Endothelial cell of umbilical vein (primary cell): ENCODE measurements around the gene PRKCB. TPM values are rescaled to one million over a fixed set of nuclear protein-coding genes. Genes with fewer than 3 reads are reported as not detected.

Source experiments
- BruUV-seq: library from RNA; stranded (reverse); fragments of 400-500 nt; replicated peaks from 2 replicates; lab custom pipeline; 2021; lab: Mats Ljungman, UMichigan
- CTCF ChIA-PET: fragments of 300-600, 350-600 bp; sonication (Branson Sonifier 250); formaldehyde crosslinking; loops from one replicate; lab custom pipeline; 2021; ENCODE audit warnings: antibody characterized with exemption, inconsistent platforms; lab: Charles Lee
- POLR2A ChIA-PET: fragments of 300-600, 350-600 bp; sonication (Branson Sonifier 250); formaldehyde crosslinking; loops from one replicate; lab custom pipeline; 2021; ENCODE audit warnings: antibody characterized with exemption, inconsistent platforms; lab: Charles Lee
- DNase-seq: peaks from one replicate; pipeline ENCODE4 v3.0.0-alpha.2; 2011; ENCODE audit warnings: low read depth, low spot score
- FAIRE-seq: peaks from 2 replicates; lab custom pipeline; 2011; peaks lifted over from hg19 to GRCh38; lab: Jason Lieb, UNC
- H2AFZ ChIP-seq: 2 replicates; pipeline ENCODE4 v1.6.0; 2012; ENCODE audit warnings: low read depth, low read length, control low read depth, inconsistent platforms
- H3K27ac ChIP-seq: 2 replicates; pipeline ENCODE4 v1.5.1; 2011; ENCODE audit warnings: low read depth, mild to moderate bottlenecking, control low read depth, low read length, moderate library complexity; ENCODE audit not compliant: insufficient read depth
- H3K27me3 ChIP-seq, 2 experiments: 2 replicates each; pipeline versions ENCODE4 v1.6.0 to v1.6.1; 2011; ENCODE audit warnings: low read length in 2 of 2, mixed read lengths in 1 of 2; ENCODE audit not compliant: control insufficient read depth in 2 of 2, insufficient read depth in 2 of 2
- H3K36me3 ChIP-seq, 2 experiments: 2 replicates in 1 of 2; 3 replicates in 1 of 2; pipeline ENCODE4 v1.5.1; 2011; ENCODE audit warnings: low read length in 2 of 2, mild to moderate bottlenecking in 1 of 2, moderate library complexity in 1 of 2; ENCODE audit not compliant: control insufficient read depth in 2 of 2, insufficient read depth in 2 of 2; ENCODE audit errors: extremely low read depth in 1 of 2
- H3K4me1 ChIP-seq: 3 replicates; pipeline ENCODE4 v1.5.1; 2011; ENCODE audit warnings: mild to moderate bottlenecking, low read length; ENCODE audit not compliant: control insufficient read depth, insufficient read depth; ENCODE audit errors: extremely low read depth
- H3K4me2 ChIP-seq: 2 replicates; pipeline ENCODE4 v1.6.1; 2011; ENCODE audit warnings: low read length, control low read depth, mixed read lengths; ENCODE audit not compliant: insufficient read depth
- H3K4me3 ChIP-seq, 3 experiments: fragments of 200-600 bp in 1 of 3; sonication (generic), shearing (Covaris generic) in 1 of 3; replicated peaks in 1 of 3; 2 replicates each; pipeline ENCODE4 v1.5.1; 2011 to 2016; ENCODE audit warnings: control low read depth in 3 of 3, low read length in 3 of 3, mild to moderate bottlenecking in 2 of 3, inconsistent platforms in 1 of 3, low read depth in 1 of 3, moderate library complexity in 1 of 3; ENCODE audit not compliant: insufficient read depth in 1 of 3
- H3K79me2 ChIP-seq: 2 replicates; pipeline ENCODE4 v1.6.0; 2012; ENCODE audit warnings: low read length, inconsistent platforms; ENCODE audit not compliant: control insufficient read depth, insufficient read depth
- H3K9ac ChIP-seq: replicated peaks from 2 replicates; pipeline ENCODE3; 2011; ENCODE audit warnings: low read length, control low read depth; ENCODE audit not compliant: insufficient read depth; ENCODE audit errors: extremely low read depth
- H3K9me1 ChIP-seq: replicated peaks from 3 replicates; pipeline ENCODE4 v1.6.0; 2011; ENCODE audit warnings: mild to moderate bottlenecking, low read length; ENCODE audit not compliant: control insufficient read depth, insufficient read depth; ENCODE audit errors: extremely low read depth
- H3K9me3 ChIP-seq: replicated peaks from 2 replicates; pipeline ENCODE4 v1.5.1; 2012; ENCODE audit warnings: low read length, inconsistent platforms; ENCODE audit not compliant: control insufficient read depth, insufficient read depth
- H4K20me1 ChIP-seq: replicated peaks from 2 replicates; pipeline ENCODE3; 2011; ENCODE audit warnings: mild to moderate bottlenecking, low read length; ENCODE audit not compliant: control insufficient read depth, insufficient read depth; ENCODE audit errors: extremely low read depth
- EZH2 ChIP-seq: IDR thresholded peaks from 2 replicates; pipeline ENCODE4 v1.6.1; 2012; ENCODE audit warnings: borderline replicate concordance, low read depth, mild to moderate bottlenecking, moderate library complexity, low read length, inconsistent platforms; ENCODE audit not compliant: severe bottlenecking
- FOS ChIP-seq: IDR thresholded peaks from 2 replicates; pipeline ENCODE4 v1.6.1; 2011; ENCODE audit warnings: mild to moderate bottlenecking, low read length, moderate library complexity, borderline replicate concordance; ENCODE audit not compliant: insufficient read depth
- GATA2 ChIP-seq: IDR thresholded peaks from 2 replicates; pipeline ENCODE4 v1.7.0; 2011; ENCODE audit warnings: low read depth, mild to moderate bottlenecking, moderate library complexity, mixed read lengths, low read length; ENCODE audit not compliant: insufficient read length, insufficient read depth
- JUN ChIP-seq: IDR thresholded peaks from 2 replicates; pipeline ENCODE4 v1.6.1; 2011; ENCODE audit warnings: borderline replicate concordance, low read depth; ENCODE audit not compliant: insufficient read length, insufficient read depth
- MYC ChIP-seq: IDR thresholded peaks from one replicate; pipeline ENCODE4 v1.6.1; 2011; ENCODE audit warnings: mild to moderate bottlenecking, low read depth, low read length
- POLR2A ChIP-seq: IDR thresholded peaks from 2 replicates; pipeline ENCODE4 v1.6.1; 2012; ENCODE audit warnings: low read depth, mild to moderate bottlenecking, control low read depth, low read length
- POLR2AphosphoS5 ChIP-seq: IDR thresholded peaks from 2 replicates; pipeline ENCODE4 v1.6.1; 2012; ENCODE audit warnings: low read depth, mild to moderate bottlenecking, control low read depth, low read length, moderate library complexity; ENCODE audit not compliant: insufficient read depth
- dilution Hi-C: fragments of 300-500 bp; cut with MboI; formaldehyde crosslinking; loops from one replicate; pipeline ENCODE4 v1.15.0; 2019; ENCODE audit warnings: low sequenced_read_pairs; ENCODE audit not compliant: extremely low pct_ligation_motif_present
- intact Hi-C: fragments of 100-400 bp; cut with micrococcal nuclease; formaldehyde crosslinking; loops from one replicate; pipeline ENCODE4 v1.10.0; 2022
- polyA plus RNA-seq, 4 experiments: library from polyadenylated mRNA; depleted of rRNA in 3 of 4; stranded (reverse) in 3 of 4; unstranded in 1 of 4; fragments of >200 nt; gene quantifications; 2 replicates each; pipeline versions ENCODE4 v1.2.1 to v1.2.3, GENCODE V29; 2011 to 2012; ENCODE audit warnings: missing spikeins in 1 of 4
- total RNA-seq: library from RNA; stranded (reverse); gene quantifications from 2 replicates; pipeline ENCODE4 v1.2.3, GENCODE V29; 2021
- TF ChIP-seq, protein P1 (sequence below), 2 donors: IDR thresholded peaks; 1 replicate in 1 of 2; 2 replicates in 1 of 2; pipeline ENCODE4 v1.5.1; 2011; ENCODE audit warnings: low read length in 2 of 2, mild to moderate bottlenecking in 2 of 2, moderate library complexity in 2 of 2, control low read depth in 1 of 2, inconsistent platforms in 1 of 2, low read depth in 1 of 2; ENCODE audit not compliant: insufficient read depth in 1 of 2; ENCODE audit errors: extremely low read depth in 1 of 2
- TF ChIP-seq, protein P2 (sequence below): IDR thresholded peaks from 2 replicates; pipeline ENCODE4 v1.6.1; 2011; ENCODE audit not compliant: insufficient read depth, insufficient read length

PRKCB gene
- total and polyA plus RNA-seq, 2 donors (not counting 3 experiments of a cell fraction or from before 2014, with no cell fraction given), result 0.01 TPM; not detected in 1

DNA sequence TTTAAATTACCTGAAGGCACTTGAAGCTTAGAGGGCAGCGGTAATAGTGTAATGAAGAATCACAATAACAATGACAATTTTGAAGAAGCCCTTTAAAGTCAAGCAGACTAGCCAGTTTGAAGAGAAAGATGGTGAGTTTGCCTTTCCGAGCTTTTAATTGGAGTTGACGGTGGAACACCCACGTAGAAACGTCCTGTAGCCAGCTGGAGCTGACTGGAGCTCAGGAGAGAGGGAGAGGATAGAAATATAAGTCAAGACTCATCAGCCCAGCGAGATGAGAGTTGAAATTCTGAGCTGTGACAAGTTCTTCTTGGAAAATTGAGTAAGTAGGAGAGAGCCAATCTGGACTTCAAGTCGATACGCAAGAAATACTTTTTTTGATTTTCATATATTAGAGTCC, 328.6 kb downstream of the PRKCB start:
- no peaks in the 10 kb centered on the region for H3K36me3 ChIP-seq
- H3K4me2 ChIP-seq, result no peak overlapping the region
- no peaks in the 10 kb centered on the region for H3K9me3 ChIP-seq
- DNase-seq (no peak), FAIRE-seq (no peak)
- TF ChIP-seq, protein P1, sequence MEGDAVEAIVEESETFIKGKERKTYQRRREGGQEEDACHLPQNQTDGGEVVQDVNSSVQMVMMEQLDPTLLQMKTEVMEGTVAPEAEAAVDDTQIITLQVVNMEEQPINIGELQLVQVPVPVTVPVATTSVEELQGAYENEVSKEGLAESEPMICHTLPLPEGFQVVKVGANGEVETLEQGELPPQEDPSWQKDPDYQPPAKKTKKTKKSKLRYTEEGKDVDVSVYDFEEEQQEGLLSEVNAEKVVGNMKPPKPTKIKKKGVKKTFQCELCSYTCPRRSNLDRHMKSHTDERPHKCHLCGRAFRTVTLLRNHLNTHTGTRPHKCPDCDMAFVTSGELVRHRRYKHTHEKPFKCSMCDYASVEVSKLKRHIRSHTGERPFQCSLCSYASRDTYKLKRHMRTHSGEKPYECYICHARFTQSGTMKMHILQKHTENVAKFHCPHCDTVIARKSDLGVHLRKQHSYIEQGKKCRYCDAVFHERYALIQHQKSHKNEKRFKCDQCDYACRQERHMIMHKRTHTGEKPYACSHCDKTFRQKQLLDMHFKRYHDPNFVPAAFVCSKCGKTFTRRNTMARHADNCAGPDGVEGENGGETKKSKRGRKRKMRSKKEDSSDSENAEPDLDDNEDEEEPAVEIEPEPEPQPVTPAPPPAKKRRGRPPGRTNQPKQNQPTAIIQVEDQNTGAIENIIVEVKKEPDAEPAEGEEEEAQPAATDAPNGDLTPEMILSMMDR (IDR thresholded peaks at IDR 0.05; ENCODE audit: extremely low read depth in 1 of 2, insufficient read depth in 1 of 2, low read depth in 1 of 2, low read length in 2 of 2), result no peak
- TF ChIP-seq POLR2AphosphoS5, result no peak
- TF ChIP-seq, protein P2, sequence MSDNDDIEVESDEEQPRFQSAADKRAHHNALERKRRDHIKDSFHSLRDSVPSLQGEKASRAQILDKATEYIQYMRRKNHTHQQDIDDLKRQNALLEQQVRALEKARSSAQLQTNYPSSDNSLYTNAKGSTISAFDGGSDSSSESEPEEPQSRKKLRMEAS, result no peak
- TF ChIP-seq MYC, result no peak
- TF ChIP-seq FOS, result no peak
- no peak for TF ChIP-seq GATA2
- no peak for TF ChIP-seq JUN
- TF ChIP-seq EZH2, result no peak
- TF ChIP-seq POLR2A, result no peak
- dilution Hi-C loops, result no loop called here
- H2AFZ ChIP-seq, result no peak overlapping the region
- no peak overlapping the region for H3K9ac ChIP-seq
- H3K79me2 ChIP-seq, result no peaks in the 10 kb centered on the region
- no TSS peak for BruUV-seq
- H3K4me3 ChIP-seq, result no peak overlapping the region
- ChIA-PET CTCF (interaction anchor here (0.5 to 1.4 kb wide), 3 partner anchors 89 to 338 kb away, joined by 3 read pairs; no protein-coding TSS in a partner anchor), POLR2A (no interaction called here)
- intact Hi-C loops, result no loop called here
- H3K27me3 ChIP-seq, result peaks cover 0 to 3% of the 10 kb centered on the region in 2 experiments
- H3K9me1 ChIP-seq, result no peaks in the 10 kb centered on the region
- H3K27ac ChIP-seq, result no peak overlapping the region
- no peaks in the 10 kb centered on the region for H3K4me1 ChIP-seq
- no peaks in the 10 kb centered on the region for H4K20me1 ChIP-seq
